ENCODE measurements around the gene IER3IP1. TPM values are rescaled to one million over a fixed set of nuclear protein-coding genes. Genes with fewer than 3 reads are reported as not detected.

IER3IP1 gene, protein sequence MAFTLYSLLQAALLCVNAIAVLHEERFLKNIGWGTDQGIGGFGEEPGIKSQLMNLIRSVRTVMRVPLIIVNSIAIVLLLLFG
- 1 to 10 TPM; 7.8 to 9.0 TPM for total RNA-seq
- 10 to 100 TPM; 17.3 to 30.9 TPM for polyA plus RNA-seq

GRCh38 chr18:47175898-47176575, at the start of gene IER3IP1:
TSS of gene IER3IP1 (minus strand) at chr18:47176364. CDS start at chr18:47176277, 87 bp downstream.
- peak; percentile 84 to 89 (median 86) for DNase-seq
- Histone ChIP-seq H3K4me1 (ENCODE audit: insufficient read depth, low read length) (peaks cover 32% of the 10 kb centered on the region), H3K36me3 (ENCODE audit: insufficient read depth, low read length) (no peaks in the 10 kb centered on the region), H3K9me3 (ENCODE audit: control insufficient read depth in 1 of 2, low read length in 2 of 2) (no peaks in the 10 kb centered on the region), H3K4me3 (ENCODE audit: low read length in 2 of 2) (peak within 1 kb of the TSS; percentile 63 to 86), H3K27me3 (ENCODE audit: insufficient read depth, low read length) (no peaks in the 10 kb centered on the region), H3K27ac (ENCODE audit: low read depth, low read length) (peak within 1 kb of the TSS; percentile 62)
- Mint-ChIP-seq H3K27me3 (no peaks in the 10 kb centered on the region), H3K9me3 (no peaks in the 10 kb centered on the region), H3K4me1 (peaks cover 0 to 4% (median 2%) of the 10 kb centered on the region in 4 donors), H3K4me3 (peak within 1 kb of the TSS in 5 of 8 donors; percentile 10 to 66 (median 26)), H3K27ac (peak within 1 kb of the TSS in 5 of 7 donors; percentile 5 to 92 (median 72)), H3K36me3 (peaks cover 0 to 4% of the 10 kb centered on the region in 2 donors)
- ChIA-PET CTCF (ENCODE audit: partially characterized antibody) (interaction anchor here (0.6 kb wide), 1 partner anchor 19 kb away, joined by 4 read pairs; no protein-coding TSS in a partner anchor), POLR2A (ENCODE audit: partially characterized antibody) (no interaction called here)
- intact Hi-C loops (cut with micrococcal nuclease) = loop anchor here (1.0 to 2.0 kb wide), 2 partner anchors 26 to 259 kb away; partner anchors contain the start of genes HDHD2, KATNAL2 and PIAS2

DNA sequence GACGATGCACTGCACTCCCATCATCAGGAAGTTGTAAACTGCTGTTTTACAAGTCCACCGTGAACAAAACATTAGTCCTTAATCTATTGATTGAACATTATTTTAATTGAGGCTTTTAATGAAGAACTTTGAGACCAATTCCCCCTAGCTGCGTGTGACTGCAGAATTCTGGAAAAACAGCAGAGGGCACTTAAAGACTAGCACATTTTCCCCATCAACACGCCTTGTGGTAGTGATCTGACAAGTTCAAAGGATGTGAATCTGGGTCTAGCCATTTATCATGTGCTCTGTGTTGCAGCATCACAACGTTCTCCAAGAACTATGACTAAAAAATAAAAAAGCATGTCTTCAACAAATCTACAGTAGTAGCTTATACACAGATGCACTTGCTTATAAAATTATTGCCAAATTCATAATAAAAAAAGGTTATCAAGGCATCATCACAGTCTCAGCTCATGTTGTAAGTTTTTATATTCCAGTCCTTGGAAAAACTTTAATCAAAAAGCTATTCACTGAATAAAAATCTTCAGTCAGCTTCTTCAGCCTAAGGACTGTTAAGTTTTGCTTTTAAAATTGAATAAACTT, 39.5 kb upstream of the IER3IP1 start:
- Mint-ChIP-seq H3K4me1 (no peaks in the 10 kb centered on the region), H3K27ac (no peak overlapping the region), H3K36me3 (no peaks in the 10 kb centered on the region), H3K4me3 (no peak overlapping the region), H3K27me3 (peaks cover 24 to 41% of the 10 kb centered on the region in 2 donors), H3K9me3 (no peaks in the 10 kb centered on the region)
- ChIA-PET CTCF (ENCODE audit: partially characterized antibody) (interaction anchor here (0.8 to 1.5 kb wide), 5 partner anchors 10 to 533 kb away, joined by 3 to 10 read pairs (median 4); no protein-coding TSS in a partner anchor), POLR2A (ENCODE audit: partially characterized antibody) (no interaction called here)
- Histone ChIP-seq H3K4me3 (ENCODE audit: low read length in 2 of 2) (no peak overlapping the region), H3K4me1 (ENCODE audit: insufficient read depth, low read length) (no peaks in the 10 kb centered on the region), H3K36me3 (ENCODE audit: insufficient read depth, low read length) (no peaks in the 10 kb centered on the region), H3K27me3 (ENCODE audit: insufficient read depth, low read length) (peaks cover 3% of the 10 kb centered on the region), H3K9me3 (ENCODE audit: control insufficient read depth in 1 of 2, low read length in 2 of 2) (no peaks in the 10 kb centered on the region), H3K27ac (ENCODE audit: low read depth, low read length) (no peak overlapping the region)
- intact Hi-C loops (cut with micrococcal nuclease) = no loop called here
- peak in 3 of 5 donors; percentile 7 to 11 (median 9) for DNase-seq

DNA sequence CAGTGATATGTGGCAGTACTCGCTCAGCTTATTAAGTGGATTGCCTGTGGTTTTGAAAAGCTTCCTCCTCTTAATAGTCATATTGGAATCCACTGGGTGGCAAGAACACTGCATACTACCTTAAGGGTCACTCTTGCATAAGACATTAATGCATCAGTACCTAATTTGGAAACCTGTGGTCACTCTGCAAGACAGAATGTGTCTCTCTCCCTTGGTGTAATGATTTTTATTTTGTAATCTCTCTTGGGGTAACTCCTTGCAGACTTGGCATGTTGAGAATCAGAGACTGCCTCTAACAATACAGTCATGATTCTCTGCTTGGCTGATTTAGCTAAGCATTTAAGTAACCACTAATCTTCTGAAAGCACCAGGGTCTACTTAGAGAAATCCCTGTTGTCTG, 33.0 kb upstream of the IER3IP1 start:
- H3K9me3 ChIP-seq (ENCODE audit: control insufficient read depth in 1 of 2, low read length in 2 of 2) = no peaks in the 10 kb centered on the region
- Mint-ChIP-seq H3K36me3 (no peaks in the 10 kb centered on the region), H3K9me3 (no peaks in the 10 kb centered on the region), H3K4me3 (no peak overlapping the region), H3K27me3 (peaks cover 22 to 31% of the 10 kb centered on the region in 2 donors), H3K27ac (no peak overlapping the region), H3K4me1 (no peaks in the 10 kb centered on the region)
- POLR2A ChIA-PET (ENCODE audit: partially characterized antibody) = no interaction called here
- no peaks in the 10 kb centered on the region for H3K4me1 ChIP-seq (ENCODE audit: insufficient read depth, low read length)
- no peak overlapping the region for H3K4me3 ChIP-seq (ENCODE audit: low read length in 2 of 2)
- intact Hi-C loops (cut with micrococcal nuclease) = no loop called here
- H3K27ac ChIP-seq (ENCODE audit: low read depth, low read length) = no peak overlapping the region
- CTCF ChIA-PET (ENCODE audit: partially characterized antibody) = interaction anchor here (1.1 to 1.3 kb wide), 3 partner anchors 8 to 158 kb away, joined by 3 to 5 read pairs (median 4); no protein-coding TSS in a partner anchor
- no peak for DNase-seq
- H3K36me3 ChIP-seq (ENCODE audit: insufficient read depth, low read length) = no peaks in the 10 kb centered on the region
- H3K27me3 ChIP-seq (ENCODE audit: insufficient read depth, low read length) = no peaks in the 10 kb centered on the region

DNA sequence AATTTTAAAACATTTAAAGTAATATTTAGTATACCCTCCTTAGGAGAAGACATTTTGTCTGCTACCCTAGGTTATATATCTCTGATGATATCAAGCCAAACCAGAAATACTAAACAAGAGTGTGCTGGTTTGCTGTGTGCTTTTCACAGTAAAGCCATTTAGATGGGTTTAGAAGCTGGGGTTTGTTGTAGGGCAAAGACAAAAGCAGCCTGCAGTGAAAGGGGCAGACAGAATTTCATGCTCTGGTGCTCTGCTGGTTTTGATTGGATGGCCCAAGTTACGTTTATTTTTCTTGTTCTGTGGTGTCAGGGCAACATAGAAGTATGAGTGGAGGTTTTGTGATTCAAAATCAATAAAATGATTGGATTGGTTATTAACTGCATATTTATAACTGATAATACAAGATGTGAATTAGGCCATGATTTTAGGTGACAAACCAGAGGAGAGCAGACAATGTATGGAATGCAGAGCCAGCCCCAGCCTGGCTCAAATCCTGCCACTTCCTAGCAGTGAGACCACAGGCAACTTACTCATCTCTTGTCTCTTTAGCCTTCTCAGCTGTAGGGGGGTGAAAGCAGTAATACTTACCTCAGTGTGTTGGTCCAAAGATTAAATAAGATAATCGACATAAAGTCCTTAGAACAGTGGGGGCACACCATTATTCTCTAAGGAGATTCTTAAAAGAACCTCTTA, 30.9 kb upstream of the IER3IP1 start:
- no peaks in the 10 kb centered on the region for H3K4me1 Mint-ChIP-seq
- H3K27me3 Mint-ChIP-seq = peaks cover 15 to 20% of the 10 kb centered on the region in 2 donors

GRCh38 chr18:47204908-47205522, 28.9 kb upstream of the IER3IP1 start:
- H3K9me3 Mint-ChIP-seq = no peaks in the 10 kb centered on the region
- peak in 4 of 5 donors; percentile 23 to 37 (median 36) for DNase-seq
- intact Hi-C loops (cut with micrococcal nuclease) = loop anchor here (1.0 kb wide), 1 partner anchor 105 kb away; no protein-coding TSS in a partner anchor
- H3K27ac Mint-ChIP-seq = no peak overlapping the region
- no peaks in the 10 kb centered on the region for H3K27me3 ChIP-seq (ENCODE audit: insufficient read depth, low read length)
- no peaks in the 10 kb centered on the region for H3K9me3 ChIP-seq (ENCODE audit: control insufficient read depth in 1 of 2, low read length in 2 of 2)
- ChIA-PET POLR2A (ENCODE audit: partially characterized antibody) (interaction anchor here (1.6 kb wide), 1 partner anchor 55 kb away, joined by 4 read pairs; the partner anchor contains the start of gene HDHD2), CTCF (ENCODE audit: partially characterized antibody) (interaction anchor here (0.6 to 8.4 kb wide), 24 partner anchors 9 to 550 kb away, joined by 3 to 142 read pairs (median 5); partner anchors contain the start of gene HDHD2)
- H3K4me3 Mint-ChIP-seq = no peak overlapping the region
- no peak overlapping the region for H3K4me3 ChIP-seq (ENCODE audit: low read length in 2 of 2)
- H3K36me3 ChIP-seq (ENCODE audit: insufficient read depth, low read length) = no peaks in the 10 kb centered on the region
- no peaks in the 10 kb centered on the region for H3K4me1 ChIP-seq (ENCODE audit: insufficient read depth, low read length)
- H3K27me3 Mint-ChIP-seq = peaks cover 6 to 7% of the 10 kb centered on the region in 2 donors
- H3K4me1 Mint-ChIP-seq = no peaks in the 10 kb centered on the region
- no peak overlapping the region for H3K27ac ChIP-seq (ENCODE audit: low read depth, low read length)
- no peaks in the 10 kb centered on the region for H3K36me3 Mint-ChIP-seq

More for the DNA sequence above, 30.9 kb upstream of the IER3IP1 start:
- Histone ChIP-seq H3K4me1 (ENCODE audit: insufficient read depth, low read length) (no peaks in the 10 kb centered on the region), H3K4me3 (ENCODE audit: low read length in 2 of 2) (no peak overlapping the region), H3K27ac (ENCODE audit: low read depth, low read length) (no peak overlapping the region), H3K36me3 (ENCODE audit: insufficient read depth, low read length) (no peaks in the 10 kb centered on the region), H3K27me3 (ENCODE audit: insufficient read depth, low read length) (no peaks in the 10 kb centered on the region), H3K9me3 (ENCODE audit: control insufficient read depth in 1 of 2, low read length in 2 of 2) (no peaks in the 10 kb centered on the region)
- intact Hi-C loops (cut with micrococcal nuclease) = no loop called here
- ChIA-PET POLR2A (ENCODE audit: partially characterized antibody) (no interaction called here), CTCF (ENCODE audit: partially characterized antibody) (interaction anchor here (1.1 to 8.4 kb wide), 3 partner anchors 104 to 158 kb away, joined by 3 to 142 read pairs (median 3); no protein-coding TSS in a partner anchor)
- DNase-seq = no peak
- Mint-ChIP-seq H3K4me3 (no peak overlapping the region), H3K36me3 (no peaks in the 10 kb centered on the region), H3K27ac (no peak overlapping the region), H3K9me3 (no peaks in the 10 kb centered on the region)

GRCh38 chr18:47203626-47204464, 27.7 kb upstream of the IER3IP1 start:
- intact Hi-C loops (cut with micrococcal nuclease) = no loop called here
- POLR2A ChIA-PET (ENCODE audit: partially characterized antibody) = interaction anchor here (1.6 kb wide), 1 partner anchor 54 kb away, joined by 4 read pairs; the partner anchor contains the start of gene HDHD2
- Mint-ChIP-seq H3K4me1 (no peaks in the 10 kb centered on the region), H3K9me3 (no peaks in the 10 kb centered on the region), H3K27me3 (peaks cover 0 to 4% of the 10 kb centered on the region in 2 donors), H3K4me3 (no peak overlapping the region), H3K36me3 (no peaks in the 10 kb centered on the region), H3K27ac (no peak overlapping the region)
- no peak overlapping the region for H3K4me3 ChIP-seq (ENCODE audit: low read length in 2 of 2)
- no peaks in the 10 kb centered on the region for H3K9me3 ChIP-seq (ENCODE audit: control insufficient read depth in 1 of 2, low read length in 2 of 2)
- no peaks in the 10 kb centered on the region for H3K27me3 ChIP-seq (ENCODE audit: insufficient read depth, low read length)
- no peak for DNase-seq
- H3K4me1 ChIP-seq (ENCODE audit: insufficient read depth, low read length) = no peaks in the 10 kb centered on the region
- CTCF ChIA-PET (ENCODE audit: partially characterized antibody) = interaction anchor here (0.7 to 8.4 kb wide), 16 partner anchors 11 to 551 kb away, joined by 3 to 142 read pairs (median 5); partner anchors contain the start of gene HDHD2
- no peaks in the 10 kb centered on the region for H3K36me3 ChIP-seq (ENCODE audit: insufficient read depth, low read length)
- H3K27ac ChIP-seq (ENCODE audit: low read depth, low read length) = no peak overlapping the region
